Measurements from ENCODE around the gene TRPV4.

Gene TRPV4

DNA sequence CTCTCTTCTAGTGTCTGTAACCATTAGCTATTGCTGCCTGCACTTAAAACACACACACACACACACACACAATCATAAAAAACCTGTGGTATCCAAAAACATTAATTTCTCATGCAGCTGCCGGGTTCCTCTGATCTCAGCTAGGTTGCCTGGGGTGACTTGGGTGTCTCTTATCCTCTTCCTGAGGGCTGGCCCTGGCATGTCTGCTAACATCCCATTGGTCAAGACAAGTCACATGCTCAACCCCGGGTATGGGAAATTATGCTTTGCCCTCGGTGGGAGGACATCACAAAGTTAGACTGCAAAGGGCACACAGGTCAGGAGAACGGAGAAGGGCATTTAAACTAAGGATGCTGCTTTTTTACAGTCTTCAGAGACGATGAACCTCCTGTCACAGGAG, 55.7 kb downstream of the TRPV4 start:
- peak; percentile 2 for DNase-seq (ENCODE audit: low read depth)

DNA sequence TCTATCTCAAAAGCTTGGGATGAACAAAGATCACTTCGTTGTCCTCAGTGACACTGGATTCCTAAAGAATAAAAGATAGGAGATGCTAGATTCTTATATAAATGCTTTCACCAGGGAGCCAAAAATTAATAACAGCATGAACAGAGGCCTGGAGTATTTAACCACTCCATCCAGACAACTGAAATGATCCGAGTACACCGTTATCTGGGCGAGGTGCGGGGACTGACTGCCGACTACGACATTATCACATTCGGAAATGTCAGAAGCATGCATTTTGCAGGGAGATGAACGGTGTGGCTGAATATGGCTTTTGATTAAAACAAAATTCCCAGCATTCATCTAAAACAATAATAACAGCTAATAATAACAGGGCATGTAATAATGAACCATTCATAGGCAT, 56.6 kb downstream of the TRPV4 start:
- DNase-seq (ENCODE audit: low read depth) = no peak

DNA sequence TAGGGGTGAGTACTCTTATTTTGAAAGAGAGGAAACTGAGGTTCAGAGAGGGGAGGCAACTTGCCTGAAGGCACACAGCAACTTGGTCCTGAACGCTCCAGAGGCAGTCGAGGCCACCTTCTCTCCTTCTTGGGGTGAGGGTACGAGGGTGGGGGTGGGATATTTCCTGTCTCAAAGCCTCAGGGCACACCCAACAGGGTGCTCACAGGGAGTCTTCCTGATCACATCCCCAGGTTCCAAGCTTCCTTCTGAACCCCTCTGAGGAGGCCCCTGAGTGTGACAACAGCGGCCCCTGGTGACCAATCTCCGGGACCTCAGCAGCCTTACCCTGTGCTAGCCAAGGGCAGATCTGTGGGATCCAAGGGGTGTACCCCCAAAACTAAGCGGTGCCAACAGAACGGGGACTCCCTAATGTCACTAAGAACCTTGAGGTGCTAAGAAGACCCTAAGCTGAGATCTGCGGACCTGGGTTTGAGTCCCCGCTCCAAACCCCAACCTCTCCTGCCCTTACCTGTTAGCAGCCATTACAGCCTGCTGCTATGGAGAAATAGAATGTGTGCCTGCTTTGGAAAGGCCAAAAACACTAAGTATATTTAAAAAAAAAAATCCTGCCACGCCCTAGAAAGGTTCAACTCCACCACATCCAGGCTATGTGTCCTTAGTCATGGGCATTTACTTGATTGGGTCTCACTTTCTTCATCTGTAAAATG, 57.9 kb downstream of the TRPV4 start:
- peak; percentile 10 for DNase-seq (ENCODE audit: low read depth)

DNA sequence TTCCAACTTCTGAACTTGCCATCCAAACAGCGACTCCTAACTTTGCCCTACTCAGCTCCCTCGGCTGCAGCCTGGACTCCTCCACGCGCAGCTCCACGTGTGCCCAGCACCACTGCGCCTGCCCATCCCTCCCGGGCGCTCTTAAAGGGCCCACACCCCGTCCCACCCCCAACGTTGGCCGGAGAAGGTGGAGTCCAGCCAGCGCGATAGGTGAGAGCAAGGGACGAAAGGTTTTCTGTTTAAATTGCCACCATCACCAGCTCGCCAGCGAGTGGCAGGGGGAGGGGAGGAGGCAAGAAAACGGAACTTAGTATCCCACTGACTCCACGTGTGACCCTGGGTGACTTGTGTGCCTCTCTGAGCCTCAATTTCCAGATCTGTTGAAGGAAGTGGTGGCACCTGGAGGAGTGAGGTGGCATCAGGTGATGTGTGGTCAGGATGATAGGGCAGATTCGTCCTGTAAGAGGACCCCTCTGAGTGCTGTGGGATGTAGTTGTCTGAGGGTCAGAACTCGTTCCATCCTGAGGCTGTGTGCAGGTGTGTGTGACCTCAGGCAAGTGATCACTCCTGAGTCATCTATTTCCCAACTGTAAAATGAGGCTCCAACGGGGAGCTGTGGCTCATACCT, 59.7 kb downstream of the TRPV4 start:
- no peak for DNase-seq (ENCODE audit: low read depth)

DNA sequence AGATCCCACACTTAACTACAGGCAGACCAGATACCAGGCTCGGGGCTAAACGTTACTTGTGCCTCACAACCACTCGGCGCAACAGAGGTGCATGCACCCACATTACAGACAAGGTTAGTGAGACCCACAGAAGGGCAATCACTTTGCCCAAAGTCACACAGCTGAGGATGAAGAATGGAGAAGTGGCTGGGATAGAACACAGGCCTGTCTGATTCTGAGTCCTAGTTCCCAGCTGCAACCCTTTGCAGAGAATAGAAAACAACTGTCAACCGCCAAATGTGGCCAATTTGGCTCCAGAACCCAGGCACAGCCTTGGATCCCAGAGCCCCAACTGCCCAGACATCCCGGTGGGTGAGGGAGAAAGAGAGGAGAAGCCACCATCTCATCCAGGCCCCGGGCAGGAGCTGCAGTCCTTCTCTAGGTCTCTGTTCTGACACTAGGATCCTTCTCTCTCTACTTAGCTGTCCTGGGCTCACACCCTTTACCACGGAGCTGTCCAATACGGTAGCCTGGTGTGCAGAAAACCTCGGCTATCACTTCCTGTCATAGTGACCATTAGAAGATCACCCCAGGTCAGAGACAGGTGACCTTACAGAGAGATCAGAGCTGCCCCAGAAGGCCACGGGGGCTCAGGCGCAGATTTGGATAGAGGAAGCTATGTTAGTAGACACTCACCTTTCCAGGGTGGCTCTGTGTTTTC, 60.4 kb downstream of the TRPV4 start:
- no peak for DNase-seq (ENCODE audit: low read depth)

DNA sequence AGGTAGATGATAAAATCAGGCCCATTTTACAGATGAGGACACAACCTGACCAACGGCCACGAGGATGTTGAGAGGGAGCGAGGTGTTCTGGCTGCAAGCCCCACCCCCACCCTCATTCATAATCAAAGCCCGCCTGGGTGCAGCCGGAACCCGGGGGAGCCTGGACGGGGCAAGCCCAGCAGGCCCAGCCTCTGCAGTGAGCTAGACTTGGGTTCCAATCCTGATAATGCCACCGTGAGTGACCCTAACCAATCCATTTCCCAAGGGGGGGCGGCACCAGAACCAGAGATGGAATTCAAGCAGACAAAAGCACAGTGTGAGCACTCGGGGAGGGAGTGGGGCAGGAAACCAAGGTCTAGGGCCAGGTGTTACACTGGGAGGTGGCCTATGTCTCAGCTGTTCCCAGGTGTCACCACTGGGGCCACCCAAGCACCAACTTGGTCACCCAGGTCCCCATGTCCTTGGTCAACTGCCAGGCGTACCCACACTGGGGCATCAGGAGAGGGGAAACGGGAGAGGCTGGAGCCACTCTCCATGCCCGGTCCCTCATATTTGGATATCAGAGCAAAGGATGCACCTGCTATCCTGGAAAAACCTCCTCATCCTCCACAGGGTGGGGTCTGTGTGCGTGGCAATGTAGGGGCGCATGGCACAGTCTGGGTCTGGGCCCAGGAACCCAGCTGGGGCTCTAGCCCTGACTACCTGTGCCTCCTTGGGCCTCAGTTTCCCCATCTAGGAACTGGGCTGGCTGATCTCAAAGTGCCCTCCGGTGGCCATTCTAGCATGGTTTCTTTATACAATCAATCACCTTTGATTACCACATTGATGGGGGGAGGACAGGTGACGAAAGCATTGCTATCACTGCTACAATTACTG, 61.2 kb downstream of the TRPV4 start:
- no peak for DNase-seq (ENCODE audit: low read depth)

DNA sequence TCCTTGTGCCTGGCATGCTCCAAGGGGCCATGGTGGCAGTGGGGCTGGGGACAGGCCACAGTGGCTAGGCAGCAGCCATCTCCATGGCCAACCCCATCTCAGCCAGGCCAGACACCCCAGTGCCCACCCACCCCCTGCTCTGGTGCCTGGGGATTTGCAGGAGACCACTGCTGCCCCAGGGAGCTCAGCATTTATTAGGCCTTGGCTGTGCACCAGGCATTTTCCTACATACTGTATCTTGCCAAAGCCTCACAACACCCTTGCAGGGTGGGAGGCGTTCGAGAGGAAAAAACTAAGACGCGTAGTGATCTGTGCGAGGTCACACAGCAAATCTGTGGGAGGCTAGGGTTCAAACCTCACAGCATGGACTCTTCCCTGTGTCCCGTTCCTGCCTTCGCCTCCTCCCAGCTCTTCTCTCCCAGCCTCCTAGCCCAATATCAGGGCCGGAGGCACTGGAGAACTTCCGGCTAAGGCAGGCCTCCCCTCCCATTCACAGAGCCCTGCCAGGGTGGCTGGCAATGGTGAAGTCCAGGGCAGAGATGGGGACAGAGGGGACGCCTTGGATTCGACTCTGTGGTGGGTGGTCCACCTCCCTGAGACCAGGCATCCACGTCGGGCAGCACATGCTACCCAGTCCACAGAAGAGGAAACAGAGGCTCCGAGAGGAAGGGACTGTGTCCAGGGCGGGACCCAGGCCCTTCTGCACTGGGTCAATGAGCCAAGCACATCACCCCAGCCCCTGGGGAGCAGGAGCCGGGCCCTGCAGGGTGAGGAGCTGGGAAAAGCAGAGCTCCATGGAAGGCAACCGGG, 62.1 kb downstream of the TRPV4 start:
- DNase-seq (ENCODE audit: low read depth) = no peak

DNA sequence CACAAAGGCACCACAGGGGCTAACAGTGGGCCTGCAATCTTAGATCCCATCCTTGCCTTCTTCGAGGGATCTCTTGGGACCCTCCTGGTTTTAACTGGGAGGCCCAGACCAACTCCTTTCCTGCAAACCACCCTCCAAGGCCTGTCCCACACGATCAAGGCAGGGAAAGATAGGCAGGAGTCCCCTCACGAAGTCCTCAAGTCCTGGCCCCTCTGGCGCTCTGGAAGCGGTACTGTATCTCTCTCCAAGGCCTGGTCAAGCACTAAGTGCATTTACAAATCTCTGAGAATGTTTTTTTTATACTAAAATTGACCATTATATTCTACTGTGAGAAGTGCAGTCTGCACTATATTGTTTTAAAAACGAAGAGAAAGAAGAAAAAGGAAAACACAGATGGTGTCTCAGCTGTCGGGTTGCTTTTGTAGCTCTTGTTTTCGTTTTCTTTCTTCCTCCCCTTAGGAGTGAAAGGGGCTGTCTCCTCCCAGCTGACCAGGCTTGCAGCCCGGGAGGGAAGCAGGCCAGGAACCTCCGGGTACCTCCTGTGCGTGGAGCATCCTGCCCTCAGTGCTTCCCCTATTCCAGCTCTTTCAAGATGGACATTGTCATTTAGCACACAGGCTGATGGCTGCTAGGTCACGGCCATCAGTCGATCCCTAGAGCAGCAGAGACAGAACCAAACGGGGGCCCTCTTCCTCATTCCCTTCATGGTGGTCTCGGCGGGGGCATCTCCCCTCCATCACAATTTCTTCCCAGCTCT, 62.9 kb downstream of the TRPV4 start:
- no peak for DNase-seq (ENCODE audit: low read depth)

DNA sequence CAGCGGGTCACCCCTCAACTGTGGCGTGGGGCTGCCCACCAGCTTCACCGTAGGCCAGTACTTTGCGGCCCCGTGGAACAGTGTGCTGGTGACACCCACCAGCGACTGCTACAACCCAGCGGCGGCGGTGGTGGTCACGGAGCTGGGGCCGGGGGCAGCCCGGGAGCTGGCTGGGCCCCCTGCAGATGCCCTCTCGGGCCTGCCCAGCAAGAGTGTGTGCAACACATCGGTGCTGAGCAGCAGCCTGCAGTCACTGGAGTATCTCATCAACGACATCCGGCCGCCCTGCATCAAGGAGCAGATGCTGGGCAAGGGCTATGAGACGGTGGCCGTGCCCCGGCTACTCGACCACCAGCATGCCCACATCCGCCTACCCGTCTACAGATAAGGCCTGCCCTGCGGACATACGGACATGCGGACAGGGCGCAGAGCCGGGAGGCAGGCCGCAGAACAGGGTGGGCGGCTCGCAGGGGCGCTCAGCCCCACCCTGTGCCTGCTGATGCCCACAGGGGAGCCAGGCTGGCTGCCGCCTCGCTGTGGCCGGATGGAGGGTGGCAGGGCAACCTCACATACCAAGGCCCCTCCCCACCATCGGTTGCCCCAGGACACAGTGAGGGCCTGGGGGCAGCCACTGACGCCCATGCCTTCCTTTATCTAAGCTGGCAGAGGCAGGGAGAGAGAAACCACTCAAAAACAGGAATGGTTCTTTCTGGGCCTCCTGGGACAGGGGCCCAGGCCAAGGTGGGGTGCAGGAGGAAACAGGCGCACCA, 64.1 kb downstream of the TRPV4 start:
- DNase-seq (ENCODE audit: low read depth) = no peak

DNA sequence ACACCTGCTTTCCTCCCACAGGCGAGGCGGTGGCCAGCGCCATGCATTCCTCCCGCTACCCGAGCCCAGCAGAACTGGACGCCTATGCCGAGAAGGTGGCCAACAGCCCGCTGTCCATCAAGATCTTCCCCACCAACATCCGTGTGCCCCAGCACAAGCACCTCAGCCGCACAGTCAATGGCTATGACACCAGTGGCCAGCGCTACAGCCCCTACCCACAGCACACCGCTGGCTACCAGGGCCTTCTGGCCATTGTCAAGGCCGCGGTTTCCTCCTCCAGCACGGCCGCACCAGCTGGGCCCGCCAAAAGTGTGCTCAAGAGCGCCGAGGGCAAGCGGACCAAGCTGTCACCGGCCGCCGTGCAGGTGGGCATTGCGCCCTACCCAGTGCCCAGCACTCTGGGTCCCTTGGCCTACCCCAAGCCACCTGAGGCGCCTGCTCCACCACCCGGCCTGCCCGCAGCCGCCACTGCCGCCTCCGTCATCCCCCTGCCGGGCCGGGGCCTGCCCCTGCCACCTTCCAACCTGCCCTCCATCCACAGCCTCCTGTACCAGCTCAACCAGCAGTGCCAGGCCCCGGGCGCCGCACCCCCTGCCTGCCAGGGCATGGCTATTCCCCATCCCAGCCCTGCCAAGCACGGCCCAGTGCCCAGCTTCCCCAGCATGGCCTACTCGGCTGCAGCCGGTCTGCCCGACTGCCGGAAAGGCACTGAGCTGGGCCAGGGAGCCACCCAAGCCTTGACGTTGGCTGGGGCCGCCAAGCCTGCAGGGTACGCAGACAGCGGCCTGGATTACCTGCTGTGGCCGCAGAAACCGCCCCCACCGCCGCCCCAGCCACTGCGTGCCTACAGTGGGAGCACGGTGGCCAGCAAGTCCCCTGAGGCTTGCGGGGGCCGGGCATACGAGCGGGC, 65.0 kb downstream of the TRPV4 start:
- no peak for DNase-seq (ENCODE audit: low read depth)

DNA sequence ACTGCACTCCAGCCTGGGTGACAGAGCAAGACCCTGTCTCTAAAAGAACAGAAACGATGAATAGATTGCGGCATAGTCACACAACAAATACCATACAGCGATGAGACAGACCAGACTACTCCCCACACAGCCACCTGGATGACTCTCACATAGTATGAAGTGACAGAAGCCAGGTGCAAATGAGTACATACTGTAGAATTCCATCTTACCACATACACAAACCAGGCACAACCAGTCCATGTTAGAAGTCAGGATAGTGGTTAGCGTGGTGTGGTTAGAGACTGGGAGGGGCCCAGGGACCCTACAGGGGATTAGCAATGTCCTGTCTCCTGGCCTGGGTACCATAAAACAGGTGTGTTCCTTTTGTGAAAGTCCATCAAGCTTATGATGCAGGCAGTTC, 65.7 kb downstream of the TRPV4 start:
- DNase-seq (ENCODE audit: low read depth) = no peak

DNA sequence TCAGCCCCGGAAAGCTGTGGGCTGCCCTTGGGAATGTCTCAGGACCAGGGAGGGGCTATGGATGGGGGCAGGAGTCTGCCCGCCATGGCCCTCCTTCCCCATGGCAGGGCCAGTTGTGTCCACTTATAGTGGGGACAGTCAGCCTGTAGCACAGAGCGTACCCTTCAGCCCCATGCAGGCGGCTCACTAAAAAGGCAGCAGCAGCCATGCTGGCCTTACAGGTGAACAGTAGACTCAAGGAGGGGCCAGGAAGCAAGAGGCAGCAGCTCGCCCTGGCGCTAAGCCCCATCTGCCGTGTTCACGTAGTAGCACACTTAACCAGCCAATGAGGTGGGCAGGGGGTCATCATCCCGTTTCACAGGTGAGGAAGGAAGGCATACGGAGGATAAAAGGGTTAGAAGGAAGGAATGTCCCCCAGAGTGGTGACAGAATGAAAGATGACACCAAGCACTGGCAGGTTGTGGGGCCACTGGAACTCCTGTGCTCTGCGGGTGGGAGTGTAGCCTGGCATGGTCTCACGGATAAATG, 66.9 kb downstream of the TRPV4 start:
- DNase-seq (ENCODE audit: low read depth) = no peak

DNA sequence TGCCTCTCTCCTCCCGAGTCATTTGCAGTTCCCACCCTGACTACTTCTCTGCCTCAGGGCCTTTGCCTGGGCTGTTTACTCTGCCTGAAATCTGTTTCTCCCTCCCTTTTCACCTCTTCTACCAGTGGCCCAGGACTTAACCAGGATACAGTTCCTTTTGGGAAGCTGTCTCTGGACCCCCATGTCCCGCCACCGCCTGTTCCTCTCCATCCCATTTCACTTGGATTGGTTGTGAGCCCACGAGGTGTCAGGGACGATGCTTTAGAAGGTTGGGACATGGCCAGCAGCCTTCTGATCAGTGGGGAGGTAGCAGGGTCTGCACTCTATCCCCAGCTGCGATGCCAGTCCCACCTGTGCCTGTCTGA, 67.8 kb downstream of the TRPV4 start:
- DNase-seq (ENCODE audit: low read depth) = no peak

DNA sequence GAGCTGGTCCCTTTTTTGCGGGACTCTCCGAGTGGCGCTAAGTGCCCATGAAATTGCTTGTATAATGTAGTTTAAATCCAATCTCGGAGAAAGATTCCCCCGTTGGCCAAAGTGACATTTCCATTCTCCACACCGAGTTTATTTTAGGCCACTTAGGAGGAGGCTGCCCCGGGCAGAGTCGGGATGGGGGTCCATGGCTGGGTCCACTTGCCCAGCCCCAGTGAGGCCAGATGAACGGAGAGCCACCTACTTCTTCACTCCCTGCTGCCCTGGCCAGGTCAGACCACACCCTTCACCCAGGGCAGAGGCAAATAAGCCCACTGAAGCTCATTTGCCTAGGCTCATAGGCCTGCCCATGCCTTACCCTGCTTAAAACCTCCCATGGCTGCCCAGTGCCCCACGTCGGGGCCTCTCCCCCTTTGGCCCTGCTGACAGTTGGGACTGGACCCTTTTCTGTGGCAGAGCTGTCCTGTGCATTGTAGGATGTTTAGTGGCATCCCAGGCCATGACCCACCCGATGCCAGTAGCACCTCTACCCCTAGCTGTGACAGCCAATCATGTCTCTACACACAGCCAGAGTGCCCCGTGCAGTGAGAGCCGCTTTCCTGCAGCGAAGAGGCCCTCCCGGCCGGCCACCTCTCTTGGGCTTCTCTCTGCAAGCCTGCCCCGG, 68.3 kb downstream of the TRPV4 start:
- DNase-seq (ENCODE audit: low read depth) = no peak

DNA sequence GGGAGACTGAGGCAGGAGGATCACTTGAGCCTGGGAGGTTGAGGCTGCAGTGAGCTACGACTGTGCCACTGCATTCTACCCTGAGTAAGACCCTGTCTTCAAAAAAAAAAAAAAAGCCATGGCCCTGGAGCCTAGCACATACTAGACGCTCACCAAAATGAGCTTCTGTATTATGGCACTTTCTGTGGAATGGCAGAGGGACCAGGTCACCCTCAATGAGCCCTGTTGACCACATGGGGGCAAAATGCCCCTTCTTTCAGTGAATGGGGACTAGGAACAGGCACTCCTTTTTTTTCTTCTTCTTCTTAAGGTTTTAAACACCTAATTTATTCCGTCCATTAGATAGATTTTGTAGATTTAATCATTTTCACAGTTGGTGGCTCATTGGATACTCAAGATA, 69.1 kb downstream of the TRPV4 start:
- no peak for DNase-seq (ENCODE audit: low read depth)

DNA sequence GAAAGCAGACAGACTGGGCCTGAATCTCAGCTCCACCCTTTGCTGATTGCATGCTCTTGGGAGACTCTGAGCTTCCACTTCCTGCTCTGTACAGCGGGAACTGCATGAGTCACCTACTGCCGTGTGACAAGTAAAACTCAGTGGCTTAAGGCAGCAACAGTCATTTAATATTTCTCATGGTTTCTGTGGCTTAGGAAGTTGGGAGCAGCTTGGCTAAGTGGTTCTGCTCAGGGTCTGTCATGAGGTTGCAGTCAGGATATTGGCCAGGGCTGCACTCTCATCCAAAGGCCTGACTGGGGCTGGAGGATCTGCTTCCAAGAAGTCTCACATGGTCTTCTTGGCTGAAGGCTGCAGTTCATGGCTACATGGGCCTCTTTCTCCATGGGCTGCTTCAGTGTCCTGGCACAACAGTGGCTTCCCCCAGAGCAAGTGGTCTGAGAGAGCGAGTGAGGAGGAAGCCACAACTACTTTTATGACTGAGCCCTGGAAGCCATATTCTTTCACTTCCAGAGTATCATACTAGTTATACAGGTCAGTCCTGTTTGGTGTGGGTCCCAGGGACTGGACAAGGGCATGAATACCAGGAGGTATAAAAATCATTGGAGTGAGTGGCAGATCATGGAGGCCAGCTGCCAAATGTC, 69.9 kb downstream of the TRPV4 start:
- peak; percentile 22 for DNase-seq (ENCODE audit: low read depth)

DNA sequence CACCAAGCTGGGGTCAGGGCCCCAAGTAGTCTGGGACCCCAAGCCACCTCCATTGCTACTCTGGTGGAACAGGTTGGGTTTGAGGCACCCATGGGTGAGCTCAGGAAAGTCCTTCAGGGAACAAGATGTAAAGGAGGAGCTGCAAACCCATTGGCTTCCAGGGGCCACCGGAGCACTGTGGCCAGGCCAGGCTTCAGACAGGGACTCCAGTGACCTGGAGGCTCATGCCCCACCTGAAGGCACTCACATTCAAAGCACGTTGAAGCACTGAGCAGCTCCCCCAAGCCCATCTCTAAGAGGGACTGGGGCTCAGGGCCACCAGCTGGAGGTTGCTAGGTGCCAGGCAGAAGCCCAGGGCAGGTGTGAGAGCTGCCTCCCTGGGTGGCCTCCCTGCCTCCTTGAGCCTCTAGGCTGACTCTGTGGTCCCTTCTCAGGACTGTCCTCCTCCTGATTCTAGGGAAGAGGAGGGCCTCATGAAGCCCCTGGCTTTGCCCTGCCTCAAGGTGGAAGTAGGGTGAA, 70.5 kb downstream of the TRPV4 start:
- DNase-seq (ENCODE audit: low read depth) = no peak
